ENCODE results near the gene PFKFB3. TPM values are rescaled to one million over a fixed set of nuclear protein-coding genes. Genes with fewer than 3 reads are reported as not detected.
A peak's percentile ranks its signal among the peaks of the same experiment; 100 is the strongest.

The PFKFB3 gene
- total RNA-seq, 1 donor from 2014 or later, result 28.8 TPM

DNA sequence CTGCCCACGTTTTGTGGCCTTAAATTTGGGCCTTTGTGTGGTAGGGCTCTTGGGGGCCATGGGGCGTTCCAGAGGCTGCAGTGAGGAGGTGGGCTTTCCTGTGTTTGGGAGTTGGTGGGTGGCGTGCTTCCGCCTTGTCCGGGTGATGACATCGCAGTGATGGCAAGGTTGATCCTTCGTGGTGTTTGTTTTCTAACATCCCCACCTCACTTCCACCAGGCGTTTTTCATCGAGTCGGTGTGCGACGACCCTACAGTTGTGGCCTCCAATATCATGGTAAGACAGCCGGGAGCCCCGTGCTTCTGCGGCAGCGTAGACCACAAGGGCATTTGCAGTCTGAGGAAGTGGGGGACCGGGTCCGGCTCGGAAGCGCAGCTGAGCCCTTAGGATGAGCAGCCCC lies 14.2 kb downstream of the PFKFB3 start:
- Histone ChIP-seq H3K27ac (no peak overlapping the region), H3K27me3 (no peaks in the 10 kb centered on the region), H3K79me2 (ENCODE audit: low read depth) (peaks cover 30% of the 10 kb centered on the region), H3K4me2 (no peak overlapping the region), H4K20me1 (ENCODE audit: low read depth) (peaks cover 100% of the 10 kb centered on the region), H3F3A (ENCODE audit: low read depth) (peaks cover 22% of the 10 kb centered on the region), H3K36me3 (peaks cover 11% of the 10 kb centered on the region), H3K4me3 (no peak overlapping the region), H3K9me3 (ENCODE audit: low read depth) (no peaks in the 10 kb centered on the region), H2AFZ (replicated peaks) (no peak overlapping the region), H3K4me1 (peaks cover 26% of the 10 kb centered on the region), H3K9ac (no peak overlapping the region)
- Mint-ChIP-seq H3K9me3 (no peaks in the 10 kb centered on the region), H3K27ac (no peak overlapping the region), H3K27me3 (ENCODE audit: insufficient read depth, low read depth) (peaks cover 2% of the 10 kb centered on the region), H3K4me3 (no peak overlapping the region), H3K36me3 (peaks cover 44% of the 10 kb centered on the region), H3K4me1 (peaks cover 51% of the 10 kb centered on the region)
- TF ChIP-seq EZH2 (IDR thresholded peaks at IDR 0.05) (no peak), CTCF (IDR thresholded peaks at IDR 0.05) (no peak), EZH2phosphoT487 (IDR thresholded peaks at IDR 0.05) (no peak)
- DNase-seq (ENCODE audit: low spot score), result no peak

- H3K9me3 Mint-ChIP-seq, result no peaks in the 10 kb centered on the region
- no peaks in the 10 kb centered on the region for H3K27me3 ChIP-seq
- H3K27me3 Mint-ChIP-seq (ENCODE audit: insufficient read depth, low read depth), result peaks cover 2% of the 10 kb centered on the region
- no peaks in the 10 kb centered on the region for H3K9me3 ChIP-seq (ENCODE audit: low read depth)
- peaks cover 49% of the 10 kb centered on the region for H3K36me3 Mint-ChIP-seq
- H3K27ac Mint-ChIP-seq, result no peak overlapping the region
- H3K4me2 ChIP-seq, result no peak overlapping the region
- peaks cover 100% of the 10 kb centered on the region for H4K20me1 ChIP-seq (ENCODE audit: low read depth)
- H3K4me1 ChIP-seq, result peaks cover 21% of the 10 kb centered on the region
- H3K4me3 Mint-ChIP-seq, result no peak overlapping the region
- no peak overlapping the region for H2AFZ ChIP-seq (replicated peaks)
- no peak overlapping the region for H3K27ac ChIP-seq
- peaks cover 11% of the 10 kb centered on the region for H3K36me3 ChIP-seq
- peaks cover 23% of the 10 kb centered on the region for H3K79me2 ChIP-seq (ENCODE audit: low read depth)
- H3K4me3 ChIP-seq, result no peak overlapping the region
- TF ChIP-seq EZH2phosphoT487 (IDR thresholded peaks at IDR 0.05) (no peak), EZH2 (IDR thresholded peaks at IDR 0.05) (no peak), CTCF (IDR thresholded peaks at IDR 0.05) (no peak)
- no peak overlapping the region for H3K9ac ChIP-seq
- no peak for DNase-seq (ENCODE audit: low spot score)
- H3K4me1 Mint-ChIP-seq, result peaks cover 46% of the 10 kb centered on the region
- peaks cover 22% of the 10 kb centered on the region for H3F3A ChIP-seq (ENCODE audit: low read depth)
Measured at GRCh38 chr10:6217611-6218010, 14.9 kb downstream of the PFKFB3 start.

- Mint-ChIP-seq H3K36me3 (peaks cover 45% of the 10 kb centered on the region), H3K9me3 (no peaks in the 10 kb centered on the region), H3K27ac (peak overlapping the region; percentile 96), H3K4me1 (peaks cover 38% of the 10 kb centered on the region), H3K4me3 (peak overlapping the region; percentile 30), H3K27me3 (ENCODE audit: insufficient read depth, low read depth) (peaks cover 4% of the 10 kb centered on the region)
- TF ChIP-seq EZH2 (IDR thresholded peaks at IDR 0.05) (no peak), CTCF (IDR thresholded peaks at IDR 0.05) (no peak), EZH2phosphoT487 (IDR thresholded peaks at IDR 0.05) (no peak)
- Histone ChIP-seq H3K27ac (peak overlapping the region; percentile 73), H3K9me3 (ENCODE audit: low read depth) (no peaks in the 10 kb centered on the region), H3K79me2 (ENCODE audit: low read depth) (peaks cover 10% of the 10 kb centered on the region), H3K4me1 (peaks cover 21% of the 10 kb centered on the region), H3K4me3 (no peak overlapping the region), H3K9ac (no peak overlapping the region), H3K36me3 (peaks cover 11% of the 10 kb centered on the region), H3F3A (ENCODE audit: low read depth) (peaks cover 22% of the 10 kb centered on the region), H3K27me3 (no peaks in the 10 kb centered on the region), H4K20me1 (ENCODE audit: low read depth) (peaks cover 98% of the 10 kb centered on the region), H3K4me2 (no peak overlapping the region), H2AFZ (replicated peaks) (no peak overlapping the region)
- no peak for DNase-seq (ENCODE audit: low spot score)
Measured at GRCh38 chr10:6218692-6219493, 16.2 kb downstream of the PFKFB3 start.

Measured in neural progenitor cell (in vitro differentiated cells).